GM19351 (cell line): ENCODE results near the gene ELP4.

Source experiments
- ATAC-seq: cut with Tn5 transposase; IDR thresholded peaks from one replicate; pipeline ENCODE4 v1.9.1; 2021; ENCODE audit warnings: mild to moderate bottlenecking, moderate library complexity; ENCODE audit not compliant: unreplicated experiment

ELP4 gene

GRCh38 chr11:31808721-31809540, 299.4 kb downstream of the ELP4 start:
- no peak for ATAC-seq

- no peak for ATAC-seq
Observed at GRCh38 chr11:31809541-31809856, 299.9 kb downstream of the ELP4 start.

- no peak for ATAC-seq
Observed at GRCh38 chr11:31809857-31810778, 300.6 kb downstream of the ELP4 start.

- ATAC-seq = peak; percentile 43
Observed at GRCh38 chr11:31810779-31811647, 301.4 kb downstream of the ELP4 start, which contains the start of gene PAX6. PAX6 (minus strand) TSS chr11:31811322; CDS start chr11:31806411, 4,911 bp downstream.

- ATAC-seq = no peak
Observed at GRCh38 chr11:31812383-31813381, 303.1 kb downstream of the ELP4 start.

- no peak for ATAC-seq
Observed at GRCh38 chr11:31813391-31814175, 304.0 kb downstream of the ELP4 start.

- no peak for ATAC-seq
Observed at GRCh38 chr11:31814176-31814868, 304.8 kb downstream of the ELP4 start.

- ATAC-seq = no peak
Observed at GRCh38 chr11:31815711-31816467, 306.3 kb downstream of the ELP4 start.

- no peak for ATAC-seq
Observed at GRCh38 chr11:31816468-31817053, 307.0 kb downstream of the ELP4 start.

GRCh38 chr11:31817054-31817620, 307.6 kb downstream of the ELP4 start:
- no peak for ATAC-seq

- ATAC-seq = no peak
Observed at GRCh38 chr11:31817621-31818424, 308.3 kb downstream of the ELP4 start.

GRCh38 chr11:31818425-31818755, 308.8 kb downstream of the ELP4 start:
- no peak for ATAC-seq

- no peak for ATAC-seq
Observed at GRCh38 chr11:31818874-31819331, 309.3 kb downstream of the ELP4 start.

- ATAC-seq = no peak
Observed at GRCh38 chr11:31819621-31820437, 310.3 kb downstream of the ELP4 start.

GRCh38 chr11:31820438-31820818, 310.9 kb downstream of the ELP4 start:
- ATAC-seq = no peak
